Endothelial cell of hepatic sinusoid (primary cell): Measurements from ENCODE around the gene LPIN3.

Experiments used
- in situ Hi-C: cut with HindIII; loops from 2 replicates; pipeline ENCODE4 v1.10.0; 2017; ENCODE audit warnings: low sequenced_read_pairs

The LPIN3 gene

GRCh38 chr20:41365777-41366545 lies 25.3 kb downstream of the LPIN3 start:
- in situ Hi-C loops = no loop called here

DNA sequence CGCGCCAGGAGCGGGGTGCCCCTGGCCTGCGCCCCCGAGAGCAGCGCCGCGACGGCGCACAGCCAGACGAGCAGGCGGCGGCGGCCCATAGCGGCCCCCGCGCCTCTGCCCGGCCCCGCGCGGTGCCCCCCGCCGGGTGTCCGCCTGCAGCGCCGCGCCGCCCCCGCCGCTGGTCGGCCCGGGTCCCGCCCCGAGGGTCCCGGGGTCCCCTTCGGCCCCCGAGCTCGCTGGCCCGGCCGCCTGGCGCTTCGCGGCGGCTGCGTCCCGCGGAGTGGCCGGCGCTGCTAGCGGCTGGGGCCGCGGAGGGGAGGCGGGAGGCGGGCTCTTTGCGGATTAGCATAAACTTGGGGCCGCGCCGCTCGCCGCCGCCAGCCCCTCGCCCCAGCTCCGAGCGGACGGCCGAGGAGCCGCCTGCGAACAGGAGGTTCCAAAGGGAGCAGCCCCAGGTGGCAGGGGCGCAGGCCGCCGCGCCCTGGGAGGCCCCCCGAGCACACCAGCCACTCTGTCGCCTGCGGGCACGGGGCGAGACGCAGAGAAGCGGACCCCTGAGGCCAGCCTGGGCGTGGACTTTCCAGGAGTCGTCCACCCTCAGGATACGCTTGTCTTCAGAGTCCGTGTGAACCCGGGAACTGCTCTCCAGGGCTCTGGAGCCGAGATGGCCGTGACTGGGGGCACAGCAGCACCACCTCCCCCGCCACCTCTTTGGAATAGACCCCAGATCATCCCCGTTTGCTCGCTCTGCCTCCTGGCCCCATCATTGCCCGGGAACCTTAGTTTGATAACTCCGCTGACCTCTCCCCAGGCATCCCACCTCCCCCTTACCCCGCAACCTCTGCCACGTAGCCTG lies 26.1 kb downstream of the LPIN3 start, which contains the start of gene EMILIN3:
TSS of gene EMILIN3 (minus strand) at position 273 of the 847 bp plus-strand sequence. CDS start at position 89, 184 bp downstream.
- in situ Hi-C loops = no loop called here

DNA sequence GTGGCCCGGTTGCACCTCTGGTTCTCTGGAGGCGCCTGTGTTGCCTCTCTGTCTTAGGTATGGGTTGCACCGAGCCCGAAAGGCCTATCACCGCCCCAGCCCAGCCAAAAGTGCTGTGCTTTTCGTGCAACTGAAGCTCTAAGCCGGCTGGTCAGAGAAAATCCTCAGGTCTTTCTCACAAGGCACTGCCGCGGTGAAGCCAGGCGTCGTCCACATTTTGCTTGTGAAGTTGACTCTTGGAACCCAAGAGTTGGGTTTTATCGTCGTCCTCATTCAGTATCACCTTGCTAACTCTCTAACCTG lies 26.7 kb downstream of the LPIN3 start:
- in situ Hi-C loops = no loop called here

- in situ Hi-C loops = no loop called here
These were observed 27.3 kb downstream of the LPIN3 start for GRCh38 chr20:41367956-41368355.

DNA sequence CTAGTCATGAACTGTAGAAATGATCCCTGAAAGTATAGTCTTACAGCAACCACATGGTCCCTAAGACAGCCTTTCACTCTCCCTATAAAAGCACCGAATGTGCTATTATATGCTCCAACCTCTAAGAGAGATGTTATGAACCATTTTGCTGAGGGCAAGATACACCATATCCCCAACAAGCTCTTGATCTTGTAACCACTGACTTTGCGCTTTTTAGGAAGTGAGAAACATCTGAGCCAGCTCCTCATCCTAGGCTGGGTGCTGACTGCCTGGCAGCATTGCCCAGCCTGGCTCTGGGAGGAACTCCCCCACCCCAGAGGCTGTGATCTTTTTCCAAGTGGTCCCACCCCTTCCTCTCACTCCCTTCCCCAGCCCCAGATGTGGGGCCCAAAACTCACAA lies 29.1 kb downstream of the LPIN3 start:
- in situ Hi-C loops = no loop called here

- in situ Hi-C loops = no loop called here
These were observed 29.6 kb downstream of the LPIN3 start for GRCh38 chr20:41370176-41370575.

GRCh38 chr20:41371371-41371770 lies 30.8 kb downstream of the LPIN3 start:
- in situ Hi-C loops = no loop called here

- in situ Hi-C loops = no loop called here
These were observed 32.7 kb downstream of the LPIN3 start for GRCh38 chr20:41373251-41373783.

DNA sequence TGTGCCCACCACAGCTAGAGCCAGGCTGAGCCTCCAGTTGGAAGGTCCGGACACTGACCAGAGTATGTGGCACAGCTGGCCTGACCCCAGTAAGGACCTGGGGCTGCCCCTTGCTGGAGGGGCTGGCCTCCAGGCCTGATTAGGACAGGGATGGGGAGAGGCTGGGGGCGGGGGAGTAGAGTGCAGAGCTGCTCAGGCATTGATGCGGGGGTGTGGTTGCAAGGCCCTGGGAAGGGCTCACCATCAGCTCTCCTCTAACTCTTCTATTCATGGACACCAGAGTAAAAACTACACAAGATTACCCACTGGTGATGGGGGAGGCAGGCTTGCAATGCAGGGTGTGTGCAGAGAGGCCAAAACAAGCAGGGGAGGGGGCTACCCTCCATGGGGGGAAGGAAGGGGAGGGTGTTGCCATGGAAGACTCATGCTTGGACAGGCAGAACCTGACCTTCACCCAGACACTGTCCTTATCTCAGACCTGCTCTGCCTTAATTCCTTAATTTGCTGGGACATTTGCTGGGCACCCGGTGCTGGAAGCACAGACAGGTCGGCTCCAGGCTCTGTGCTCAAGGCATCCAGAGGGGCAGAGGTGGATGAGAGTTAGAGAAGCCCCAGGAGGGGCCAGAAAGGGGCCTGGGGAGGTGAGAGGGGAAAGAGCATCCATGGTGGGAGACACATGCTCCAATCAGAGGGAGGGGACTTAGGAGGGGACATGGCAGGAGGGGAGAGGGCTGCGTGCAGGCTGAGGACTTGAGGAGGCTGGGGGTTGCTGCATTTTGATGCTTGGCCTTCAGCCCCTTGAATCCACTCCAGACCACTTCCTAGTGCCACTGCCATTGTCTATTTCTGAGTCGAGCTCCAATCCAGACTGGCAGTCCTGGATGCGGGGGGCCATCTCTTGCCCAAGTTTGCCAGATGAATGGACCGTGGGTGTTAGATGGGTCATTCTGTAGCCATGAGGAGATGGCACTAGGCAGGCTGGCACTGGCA lies 33.6 kb downstream of the LPIN3 start:
- in situ Hi-C loops = no loop called here

- in situ Hi-C loops = no loop called here
These were observed 35.2 kb downstream of the LPIN3 start for GRCh38 chr20:41375846-41376245.

- in situ Hi-C loops = no loop called here
These were observed 35.7 kb downstream of the LPIN3 start for GRCh38 chr20:41376349-41376748.

DNA sequence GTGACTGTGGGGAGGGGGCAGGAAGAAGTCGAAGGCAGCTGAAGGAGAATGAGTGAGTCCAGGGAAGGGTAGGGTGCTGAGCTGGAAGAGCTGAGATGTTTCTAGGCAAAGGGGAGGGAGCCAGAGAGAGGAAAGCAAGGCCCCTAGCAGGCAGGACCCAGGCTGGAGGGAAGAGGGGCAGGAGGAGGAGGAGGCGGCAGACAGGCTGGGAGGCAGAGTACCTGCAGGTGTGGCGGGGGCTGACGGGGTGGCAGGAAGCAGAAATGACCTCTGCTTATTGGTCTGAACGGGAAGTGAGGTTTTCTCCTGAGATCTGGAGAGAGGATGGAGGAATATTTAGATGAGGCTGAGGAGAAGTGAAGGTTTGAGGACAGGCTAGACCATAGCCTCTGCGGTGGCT lies 36.7 kb downstream of the LPIN3 start:
- in situ Hi-C loops = no loop called here

DNA sequence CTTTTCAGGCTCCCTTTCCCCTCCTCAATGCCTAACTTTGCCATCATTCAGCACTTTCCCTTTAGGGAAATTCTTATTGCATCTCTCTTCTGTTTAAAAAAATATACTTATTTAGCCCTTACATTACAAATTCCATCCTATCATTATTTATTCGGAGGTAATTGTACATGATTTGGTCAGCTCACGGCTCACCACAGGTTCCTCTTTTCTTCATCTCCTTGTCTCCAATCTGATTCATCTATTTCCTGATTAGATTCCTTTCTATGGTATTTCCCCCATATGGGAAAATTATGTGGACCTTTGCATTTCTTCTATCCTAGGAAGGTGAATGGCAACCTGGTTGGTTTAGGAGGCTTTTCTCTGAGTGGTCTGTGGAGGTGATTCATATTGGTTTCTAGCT lies 38.9 kb downstream of the LPIN3 start:
- in situ Hi-C loops = no loop called here

DNA sequence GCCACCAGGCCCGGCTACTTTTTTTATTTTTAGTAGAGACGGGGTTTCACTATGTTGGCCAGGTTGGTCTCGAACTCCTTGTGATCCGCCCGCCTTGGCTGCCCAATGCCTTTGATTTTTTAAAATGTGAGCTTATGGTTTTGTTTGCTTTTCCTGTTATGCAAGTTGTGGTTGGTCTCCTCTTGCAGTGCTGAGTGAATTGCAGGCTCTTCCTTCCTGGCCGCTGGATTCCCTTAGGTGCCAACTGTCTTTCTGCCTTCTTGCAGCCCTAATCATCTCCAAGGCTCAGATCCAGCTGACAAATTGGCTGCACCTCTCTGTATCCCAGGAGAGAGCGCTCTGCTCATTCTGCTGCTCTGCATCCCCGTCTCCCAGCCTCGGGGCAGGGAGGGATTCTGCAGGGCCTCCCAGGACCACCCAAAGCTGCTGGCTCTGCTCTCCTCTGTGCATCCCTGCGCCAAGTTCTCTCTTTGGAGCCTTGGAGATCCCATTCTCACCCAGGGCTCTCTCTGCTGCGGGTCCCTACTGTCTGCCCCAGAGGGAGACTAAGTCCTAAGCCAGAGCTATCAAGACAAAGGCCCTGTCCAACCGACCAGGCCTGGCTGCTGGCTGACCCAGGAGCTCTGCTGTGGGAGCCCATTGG lies 40.1 kb downstream of the LPIN3 start:
- in situ Hi-C loops = no loop called here

GRCh38 chr20:41382791-41383305 lies 42.2 kb downstream of the LPIN3 start:
- in situ Hi-C loops = no loop called here

GRCh38 chr20:41386502-41387427 lies 46.1 kb downstream of the LPIN3 start:
- in situ Hi-C loops = no loop called here

- in situ Hi-C loops = no loop called here
These were observed 46.8 kb downstream of the LPIN3 start for GRCh38 chr20:41387444-41387851.

GRCh38 chr20:41390889-41391288 lies 50.3 kb downstream of the LPIN3 start:
- in situ Hi-C loops = no loop called here

- in situ Hi-C loops = no loop called here
These were observed 51.0 kb downstream of the LPIN3 start for GRCh38 chr20:41391587-41392001.
